GM12878 (cell line): ENCODE data around the gene AP2B1. TPM values are rescaled to one million over a fixed set of nuclear protein-coding genes. Genes with fewer than 3 reads are reported as not detected.

Experiments
- ATAC-seq: fragments of 200-7000 bp; cut with Tn5 transposase; 3 replicates; pipeline ENCODE4 v1.9.1; 2020; ENCODE audit warnings: mild to moderate bottlenecking, moderate library complexity
- BruUV-seq: library from RNA; stranded (reverse); fragments of 400-500 nt; replicated peaks from 2 replicates; lab custom pipeline; 2021; lab: Mats Ljungman, UMichigan
- CTCF ChIA-PET: fragments of 300-600 bp; sonication (Branson Sonifier 250); formaldehyde crosslinking; extraction: SDS; loops from one replicate; lab custom pipeline; 2021; ENCODE audit warnings: inconsistent platforms; lab: Yijun Ruan, JAX
- POLR2A ChIA-PET: fragments of 350-600 bp; formaldehyde crosslinking; extraction: SDS; loops from one replicate; lab custom pipeline; 2021; ENCODE audit warnings: inconsistent platforms; lab: Charles Lee
- RAD21 ChIA-PET: fragments of 300-600 bp; sonication (Branson Sonifier 250); formaldehyde crosslinking; loops from one replicate; lab custom pipeline; 2023; ENCODE audit warnings: antibody characterized with exemption; ENCODE audit not compliant: unreplicated experiment; lab: Charles Lee
- SMC1A ChIA-PET: fragments of 300-600 bp; sonication (Branson Sonifier 250); formaldehyde crosslinking; loops from one replicate; lab custom pipeline; 2023; ENCODE audit not compliant: unreplicated experiment, uncharacterized antibody; lab: Charles Lee
- DNase-seq: peaks from one replicate; pipeline ENCODE4 v3.0.0-alpha.2; 2011; ENCODE audit warnings: low read depth, low spot score
- FAIRE-seq: peaks from 3 replicates; lab custom pipeline; 2011; peaks lifted over from hg19 to GRCh38; lab: Jason Lieb, UNC
- H2AFZ ChIP-seq: 2 replicates; pipeline ENCODE4 v1.6.0; 2011; ENCODE audit warnings: low read depth, low read length, control low read depth; ENCODE audit not compliant: control insufficient read depth
- H3K27ac ChIP-seq: 2 replicates; pipeline ENCODE4 v1.5.1; 2011; ENCODE audit warnings: control low read depth; ENCODE audit not compliant: control insufficient read depth, insufficient read depth
- H3K27me3 ChIP-seq, 2 experiments: replicated peaks in 1 of 2; 2 replicates each; pipeline versions ENCODE4 v1.6.0 to v1.6.1; 2011; ENCODE audit warnings: low read length in 1 of 2; ENCODE audit not compliant: control insufficient read depth in 2 of 2, insufficient read depth in 2 of 2
- H3K36me3 ChIP-seq, 2 experiments: 2 replicates each; pipeline ENCODE4 v1.5.1; 2011; ENCODE audit warnings: low read length in 1 of 2; ENCODE audit not compliant: control insufficient read depth in 2 of 2, insufficient read depth in 2 of 2
- H3K4me1 ChIP-seq: 2 replicates; pipeline ENCODE4 v1.6.1; 2011; ENCODE audit warnings: mild to moderate bottlenecking, low read length, moderate library complexity, mixed read lengths; ENCODE audit not compliant: control insufficient read depth, insufficient read depth
- H3K4me2 ChIP-seq: 2 replicates; pipeline ENCODE4 v1.6.0; 2011; ENCODE audit warnings: control low read depth; ENCODE audit not compliant: control insufficient read depth, insufficient read depth
- H3K4me3 ChIP-seq: fragments of 200-600 bp; sonication (generic); 2 replicates; pipeline ENCODE4 v1.5.1; 2016
- H3K79me2 ChIP-seq: 2 replicates; pipeline ENCODE4 v1.6.0; 2011; ENCODE audit warnings: low read length; ENCODE audit not compliant: control insufficient read depth, insufficient read depth
- H3K9ac ChIP-seq: 2 replicates; pipeline ENCODE4 v1.8.0; 2011; ENCODE audit warnings: low read length, control low read depth, mixed read lengths; ENCODE audit not compliant: control insufficient read depth, insufficient read depth
- H3K9me3 ChIP-seq: replicated peaks from 3 replicates; pipeline ENCODE4 v1.5.1; 2011; ENCODE audit warnings: mild to moderate bottlenecking, low read length; ENCODE audit not compliant: control insufficient read depth, insufficient read depth
- H4K20me1 ChIP-seq: 2 replicates; pipeline ENCODE4 v1.6.0; 2011; ENCODE audit not compliant: control insufficient read depth, insufficient read depth
- CTCF ChIP-seq, 3 experiments: IDR thresholded peaks in 2 of 3; conservative IDR thresholded peaks in 1 of 3; 2 replicates each; pipeline ENCODE4 v1.5.1; 2011; ENCODE audit warnings: low read depth in 3 of 3, low read length in 3 of 3, mild to moderate bottlenecking in 3 of 3, control low read depth in 2 of 3, moderate library complexity in 2 of 3, inconsistent platforms in 1 of 3, mixed read lengths in 1 of 3; ENCODE audit not compliant: control insufficient read depth in 2 of 3, insufficient read depth in 1 of 3; ENCODE audit errors: extremely low read depth in 1 of 3
- FOXK2 ChIP-seq: fragments of 450-650 bp; IDR thresholded peaks from 2 replicates; pipeline ENCODE4 v1.6.1; 2017; ENCODE audit warnings: mild to moderate bottlenecking, moderate library complexity
- HSF1 ChIP-seq: fragments of 150-350 bp; IDR thresholded peaks from 2 replicates; pipeline ENCODE4 v1.6.1; 2014; ENCODE audit warnings: mild to moderate bottlenecking, low read depth, low read length
- IKZF2 ChIP-seq, 2 experiments: fragments of 450-650 bp; IDR thresholded peaks; 2 replicates each; pipeline ENCODE4 v1.6.1; 2017; ENCODE audit warnings: mild to moderate bottlenecking in 2 of 2, moderate library complexity in 2 of 2
- IRF4 ChIP-seq: IDR thresholded peaks from 2 replicates; pipeline ENCODE4 v1.6.1; 2011; ENCODE audit warnings: low read depth, low read length
- KDM1A ChIP-seq: fragments of 200-600 bp; sonication (generic); IDR thresholded peaks from 2 replicates; pipeline ENCODE4 v1.6.1; 2016; ENCODE audit warnings: borderline replicate concordance
- MLLT1 ChIP-seq: fragments of 450-650 bp; IDR thresholded peaks from 2 replicates; pipeline ENCODE4 v1.6.1; 2016; ENCODE audit warnings: mild to moderate bottlenecking
- MYB ChIP-seq: fragments of 150-350 bp; IDR thresholded peaks from 2 replicates; pipeline ENCODE4 v1.6.1; 2014; ENCODE audit warnings: mild to moderate bottlenecking, low read depth, low read length, borderline replicate concordance
- WGBS: methylation state at CpG from one replicate; pipeline ENCODE4 v1.1.6; 2016; ENCODE audit warnings: low lambda C conversion rate; ENCODE audit not compliant: insufficient replicate concordance, insufficient coverage; ENCODE audit errors: missing lambda C conversion rate; 5-methylcytosine and 5-hydroxymethylcytosine counted together
- in situ Hi-C: fragments of 300-500 bp; cut with MboI; formaldehyde crosslinking; loops from 9 replicates; pipeline ENCODE4 v1.14.3; 2018; ENCODE audit warnings: mixed read lengths
- intact Hi-C: fragments of 100-400 bp; cut with micrococcal nuclease; formaldehyde crosslinking; loops from one replicate; pipeline ENCODE4 v1.14.2; 2022; ENCODE audit not compliant: unreplicated experiment
- polyA plus RNA-seq, 11 experiments: library from polyadenylated mRNA; depleted of rRNA in 4 of 11; unstranded in 6 of 11; stranded (reverse) in 5 of 11; fragments of >200 nt; fragmentation: Nextera tagmentation in 4 of 11; fragmentation: Illumina TruSeq in 1 of 11; extraction: Ambion mirVana in 4 of 11; extraction: Trizol in 1 of 11; gene quantifications; 1 replicate in 1 of 11; 2 replicates in 10 of 11; pipeline versions ENCODE4 v1.2.1 to v1.2.3, GENCODE V29; 2011 to 2016; ENCODE audit warnings: inconsistent platforms in 2 of 11, missing spikeins in 2 of 11, low read depth in 1 of 11
- total RNA-seq, 4 experiments: library from RNA; depleted of rRNA in 3 of 4; stranded (reverse); fragments of >200 nt in 3 of 4; fragmentation: Illumina TruSeq in 1 of 4; extraction: Trizol in 1 of 4; gene quantifications; 2 replicates each; pipeline versions ENCODE4 v1.2.1 to v1.2.3, GENCODE V29; 2013 to 2021

Gene AP2B1
- total and polyA plus RNA-seq, 10 of the 15 experiments (the other 5 are each of a cell fraction or from before 2014, with no cell fraction given), result 18.6 to 112 (median 53.9) TPM

GRCh38 chr17:35768797-35769196 lies 181.7 kb downstream of the AP2B1 start:
- in situ Hi-C loops (loop anchor here (5.0 kb wide), 1 partner anchor 39 kb away; the partner anchor contains the start of gene TAF15), intact Hi-C loops (no loop called here)
- H3K79me2 ChIP-seq, result no peaks in the 10 kb centered on the region
- no peak for ATAC-seq
- WGBS, result 72% methylated on average over 2 of the region's 2 CpGs
- POLR2A ChIA-PET, result no interaction called here
- FAIRE-seq, result no peak
- RAD21 ChIA-PET, result no interaction called here
- BruUV-seq, result no TSS peak
- H3K9ac ChIP-seq, result no peak overlapping the region
- H3K4me3 ChIP-seq, result no peak overlapping the region
- TF ChIP-seq KDM1A, result no peak
- no peak for TF ChIP-seq MLLT1
- H3K9me3 ChIP-seq, result no peaks in the 10 kb centered on the region
- H3K27me3 ChIP-seq, result peaks cover 4 to 6% of the 10 kb centered on the region in 2 experiments
- DNase-seq, result no peak
- no peak overlapping the region for H3K27ac ChIP-seq
- CTCF ChIA-PET, result interaction anchor here (0.9 to 2.3 kb wide), 3 partner anchors 19 to 40 kb away, joined by 3 to 8 read pairs (median 3); partner anchors contain the start of gene TAF15
- no peaks in the 10 kb centered on the region for H3K36me3 ChIP-seq
- H3K4me2 ChIP-seq, result no peak overlapping the region
- SMC1A ChIA-PET, result no interaction called here
- H3K4me1 ChIP-seq, result peaks cover 5% of the 10 kb centered on the region
- H4K20me1 ChIP-seq, result no peaks in the 10 kb centered on the region
- no peak overlapping the region for H2AFZ ChIP-seq

GRCh38 chr17:35769895-35770486 lies 182.9 kb downstream of the AP2B1 start:
- H3K36me3 ChIP-seq, result no peaks in the 10 kb centered on the region
- no peak for FAIRE-seq
- BruUV-seq, result no TSS peak
- SMC1A ChIA-PET, result no interaction called here
- peaks cover 4 to 6% of the 10 kb centered on the region in 2 experiments for H3K27me3 ChIP-seq
- in situ Hi-C loops, result loop anchor here (5.0 kb wide), 1 partner anchor 37 kb away; the partner anchor contains the start of gene TAF15
- H4K20me1 ChIP-seq, result no peaks in the 10 kb centered on the region
- no peak for DNase-seq
- H3K9ac ChIP-seq, result no peak overlapping the region
- ATAC-seq, result no peak
- H3K79me2 ChIP-seq, result no peaks in the 10 kb centered on the region
- 84% methylated on average over 48 of the region's 48 CpGs for WGBS
- CTCF ChIA-PET, result interaction anchor here (0.6 to 2.3 kb wide), 5 partner anchors 29 to 157 kb away, joined by 3 to 8 read pairs (median 4); partner anchors contain the start of gene TAF15
- no peak overlapping the region for H3K4me3 ChIP-seq
- no peak overlapping the region for H2AFZ ChIP-seq
- POLR2A ChIA-PET, result no interaction called here
- intact Hi-C loops, result no loop called here
- no peaks in the 10 kb centered on the region for H3K9me3 ChIP-seq
- RAD21 ChIA-PET, result interaction anchor here (0.6 to 1.0 kb wide), 2 partner anchors 38 to 178 kb away, joined by 3 to 5 read pairs; no protein-coding TSS in a partner anchor
- no peak overlapping the region for H3K27ac ChIP-seq
- H3K4me2 ChIP-seq, result no peak overlapping the region
- no peaks in the 10 kb centered on the region; the same call in 1 of the 2 replicates for H3K4me1 ChIP-seq
- TF ChIP-seq MYB (no peak), CTCF (IDR thresholded peaks at IDR 0.05 in 2 of 3, conservative IDR thresholded peaks at IDR 0.05 in 1 of 3; ENCODE audit: control insufficient read depth in 2 of 3, extremely low read depth in 1 of 3, insufficient read depth in 1 of 3, low read depth in 3 of 3, low read length in 3 of 3) (peak in 1 of 3 experiments; percentile 13; a peak in 1 of 6 replicates), IRF4 (no peak), FOXK2 (no peak), HSF1 (no peak), IKZF2 (IDR thresholded peaks at IDR 0.05) (no peak)
